NCI-H187 treated with DMSO at 0.1 percent for 48 hours (cell line): ENCODE measurements around the gene TVP23C.
"Not testable (repeated sequence)": the region's sequence is repeated elsewhere in the genome, so short reads cannot be mapped to it uniquely, and the experiment has no call there.

Source experiments
- DNase-seq: peaks from one replicate; lab custom pipeline; 2025; lab: John Stamatoyannopoulos, UW

TVP23C gene

GRCh38 chr17:15563375-15563857 is at the start of gene TVP23C:
TSS of gene TVP23C (minus strand) at chr17:15563483. CDS start at chr17:15563448, 35 bp downstream.
- DNase-seq: not testable (repeated sequence)

- DNase-seq: not testable (repeated sequence)
These were observed 29.7 kb upstream of the TVP23C start for GRCh38 chr17:15592960-15593359.

- DNase-seq: not testable (repeated sequence)
These were observed 28.7 kb upstream of the TVP23C start for GRCh38 chr17:15591986-15592385.

- not testable (repeated sequence) for DNase-seq
These were observed 27.6 kb upstream of the TVP23C start for GRCh38 chr17:15590844-15591243.

GRCh38 chr17:15589544-15590536 is 26.6 kb upstream of the TVP23C start:
- not testable (repeated sequence) for DNase-seq

GRCh38 chr17:15588017-15588416 is 24.7 kb upstream of the TVP23C start:
- not testable (repeated sequence) for DNase-seq

GRCh38 chr17:15583313-15583712 is 20.0 kb upstream of the TVP23C start:
- DNase-seq: not testable (repeated sequence)

GRCh38 chr17:15581462-15581861 is 18.2 kb upstream of the TVP23C start:
- not testable (repeated sequence) for DNase-seq

- DNase-seq: not testable (repeated sequence)
These were observed 13.6 kb upstream of the TVP23C start for GRCh38 chr17:15576848-15577247.

GRCh38 chr17:15574660-15575059 is 11.4 kb upstream of the TVP23C start:
- DNase-seq: not testable (repeated sequence)

- not testable (repeated sequence) for DNase-seq
These were observed 10.6 kb upstream of the TVP23C start for GRCh38 chr17:15573870-15574269.

- not testable (repeated sequence) for DNase-seq
These were observed 489 bp downstream of the TVP23C start for GRCh38 chr17:15562613-15563374.

GRCh38 chr17:15561439-15561838 is 1.8 kb downstream of the TVP23C start:
- DNase-seq: not testable (repeated sequence)

- DNase-seq: not testable (repeated sequence)
These were observed 4.7 kb downstream of the TVP23C start for GRCh38 chr17:15558403-15559105.

GRCh38 chr17:15557334-15557832 is 5.9 kb downstream of the TVP23C start:
- not testable (repeated sequence) for DNase-seq

GRCh38 chr17:15552932-15553331 is 10.4 kb downstream of the TVP23C start:
- DNase-seq: not testable (repeated sequence)

GRCh38 chr17:15549552-15549951 is 13.7 kb downstream of the TVP23C start:
- not testable (repeated sequence) for DNase-seq

- DNase-seq: not testable (repeated sequence)
These were observed 16.7 kb downstream of the TVP23C start for GRCh38 chr17:15546604-15547003.

- not testable (repeated sequence) for DNase-seq
These were observed 22.7 kb downstream of the TVP23C start for GRCh38 chr17:15540371-15541219.

- DNase-seq: not testable (repeated sequence)
These were observed 30.2 kb downstream of the TVP23C start for GRCh38 chr17:15533122-15533521.
